Activated CD4-positive, CD25-positive, alpha-beta regulatory T cell treated with anti-CD3 and anti-CD28 coated beads, Interleukin-2, amount 50 U/mL, for 16 hours (primary cell): ENCODE results near the gene PTBP3.
"Not testable (repeated sequence)": the region's sequence is repeated elsewhere in the genome, so short reads cannot be mapped to it uniquely, and the experiment has no call there.

ENCODE experiments used
- DNase-seq: peaks from one replicate; pipeline ENCODE4 v3.0.0-alpha.2; 2020; ENCODE audit warnings: low read depth, low spot score

The PTBP3 gene

GRCh38 chr9:112271466-112272098 lies 61.8 kb downstream of the PTBP3 start:
- DNase-seq = no peak

DNA sequence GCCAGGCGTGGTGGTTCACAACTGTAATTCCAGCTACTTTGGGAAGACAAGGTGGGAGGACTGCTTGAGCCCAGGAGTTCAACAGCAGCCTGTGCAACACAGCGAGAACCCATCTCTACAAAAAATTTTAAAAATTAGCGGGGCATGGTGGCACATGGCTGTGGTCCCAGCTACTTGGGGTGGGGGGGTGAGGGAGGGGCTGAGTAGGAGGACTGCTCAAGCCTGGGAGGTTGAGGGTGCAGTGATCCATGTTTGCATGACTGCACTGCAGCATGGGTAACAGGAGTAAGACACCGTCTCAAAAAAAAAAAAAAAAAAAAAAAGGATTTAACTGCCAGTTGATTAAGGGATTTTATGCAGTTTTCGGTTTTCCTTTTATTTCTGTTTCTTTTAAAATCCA lies 65.0 kb downstream of the PTBP3 start:
- DNase-seq = no peak

DNA sequence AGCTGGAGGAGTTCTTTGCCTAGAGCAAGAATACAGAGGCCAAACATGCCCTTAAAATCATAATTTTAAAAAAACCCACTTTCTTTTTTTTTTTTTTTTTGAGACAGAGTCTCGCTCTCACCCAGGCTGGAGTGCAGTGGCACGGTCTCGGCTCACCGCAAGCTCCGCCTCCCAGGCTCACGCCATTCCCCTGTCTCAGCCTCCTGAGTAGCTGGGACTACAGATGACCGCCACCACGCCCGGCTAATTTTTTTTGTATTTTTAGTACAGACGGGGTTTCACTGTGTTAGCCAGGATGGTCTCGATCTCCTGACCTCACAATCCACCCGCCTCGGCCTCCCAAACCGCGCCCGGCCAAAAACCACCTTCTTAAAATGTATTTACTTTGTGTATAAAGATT lies 66.3 kb downstream of the PTBP3 start:
- not testable (repeated sequence) for DNase-seq

DNA sequence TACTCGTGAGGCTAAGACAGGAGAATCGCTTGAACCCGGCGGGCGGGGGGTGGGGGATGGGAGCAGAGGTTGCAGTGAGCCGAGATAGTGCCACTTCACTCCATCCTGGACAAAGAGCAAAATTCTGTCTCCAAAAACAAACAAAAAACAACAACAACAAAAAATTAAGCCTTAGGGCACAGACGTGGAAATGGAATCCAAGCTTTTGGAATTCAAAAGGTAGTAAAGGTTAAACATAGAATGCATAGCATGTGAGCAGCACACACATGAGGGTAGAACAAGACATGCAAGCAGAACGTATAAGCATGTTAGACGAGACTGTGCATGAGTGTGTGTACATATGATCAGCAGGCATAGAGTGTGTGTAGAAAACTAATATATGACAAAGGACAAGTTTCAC lies 68.0 kb downstream of the PTBP3 start:
- DNase-seq = no peak

DNA sequence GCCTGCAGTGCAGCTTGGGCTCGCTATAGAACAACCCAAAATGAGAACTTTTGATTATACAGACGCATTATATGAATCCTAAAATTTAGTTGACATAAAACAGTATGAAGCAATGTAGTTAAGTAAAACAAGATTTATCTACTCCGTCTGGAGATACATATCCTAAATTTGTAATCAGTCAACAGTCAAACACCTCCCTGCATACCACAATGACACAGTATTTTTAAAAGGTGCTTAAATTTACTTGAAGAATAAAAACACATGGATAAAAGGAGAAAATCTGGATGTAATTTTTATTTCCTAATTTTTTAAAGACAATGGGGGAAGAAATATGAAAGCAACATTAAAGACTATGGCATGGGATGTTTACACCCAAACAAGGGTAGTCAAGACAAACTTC lies 70.8 kb downstream of the PTBP3 start:
- no peak for DNase-seq

DNA sequence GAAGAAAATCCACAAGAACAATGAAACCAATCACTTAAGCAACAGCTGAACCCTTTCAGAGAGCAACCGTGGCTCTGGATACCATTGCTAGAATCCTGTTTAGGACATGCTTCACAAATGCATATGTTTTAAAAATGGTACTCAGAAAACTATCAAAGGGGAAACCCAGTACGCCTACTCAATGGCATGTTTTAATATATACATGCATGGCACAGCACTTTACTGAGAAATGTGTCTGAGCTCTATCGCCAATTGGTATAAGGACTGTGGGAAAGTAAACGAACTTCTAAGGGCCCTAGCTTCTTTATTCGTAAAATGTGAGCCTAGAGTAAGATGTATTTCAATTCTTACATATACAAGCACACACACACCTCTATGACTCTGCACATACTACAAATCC lies 72.3 kb downstream of the PTBP3 start:
- no peak for DNase-seq

GRCh38 chr9:112258106-112258505 lies 75.3 kb downstream of the PTBP3 start:
- DNase-seq = no peak

GRCh38 chr9:112252194-112252593 lies 81.2 kb downstream of the PTBP3 start:
- no peak for DNase-seq

- no peak for DNase-seq
Observed at GRCh38 chr9:112249277-112249676, 84.1 kb downstream of the PTBP3 start.

DNA sequence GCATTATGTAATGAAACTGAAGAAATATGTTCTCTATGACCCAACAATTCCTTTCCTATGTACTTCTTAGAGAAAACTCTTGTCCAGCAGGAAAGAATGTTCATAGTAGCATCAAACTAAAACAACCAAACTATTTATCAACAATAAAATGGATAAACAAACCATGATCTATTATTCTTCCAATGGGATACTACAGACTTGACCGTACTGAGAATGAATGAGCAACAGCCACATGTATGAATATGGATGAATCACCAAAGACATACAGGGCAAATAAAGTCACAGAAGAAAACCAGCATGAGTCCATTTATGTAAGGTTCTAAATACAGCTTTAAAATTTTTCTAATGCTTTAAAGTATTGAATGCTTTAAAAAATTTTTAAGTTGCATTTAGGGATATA lies 84.7 kb downstream of the PTBP3 start:
- DNase-seq = no peak

- DNase-seq = no peak
Observed at GRCh38 chr9:112247090-112247489, 86.3 kb downstream of the PTBP3 start.

DNA sequence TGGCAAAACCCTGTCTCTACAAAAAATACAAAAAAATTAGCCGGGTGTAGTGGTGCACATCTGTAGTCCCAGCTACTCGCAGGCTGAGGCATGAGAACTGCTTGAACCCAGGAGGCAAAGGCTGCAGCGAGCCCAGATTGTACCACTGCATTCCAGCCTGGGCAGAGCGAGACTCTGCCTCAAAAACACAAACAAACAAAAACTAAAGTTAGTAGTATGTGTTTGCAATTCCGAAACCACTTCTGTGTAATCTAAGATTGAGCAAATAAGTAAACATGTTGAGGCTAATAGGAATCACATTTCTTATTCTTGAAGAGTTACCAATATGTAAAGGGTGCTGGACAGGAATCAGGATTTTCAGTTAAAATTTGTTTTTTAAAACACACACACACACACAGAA lies 88.3 kb downstream of the PTBP3 start:
- no peak for DNase-seq

DNA sequence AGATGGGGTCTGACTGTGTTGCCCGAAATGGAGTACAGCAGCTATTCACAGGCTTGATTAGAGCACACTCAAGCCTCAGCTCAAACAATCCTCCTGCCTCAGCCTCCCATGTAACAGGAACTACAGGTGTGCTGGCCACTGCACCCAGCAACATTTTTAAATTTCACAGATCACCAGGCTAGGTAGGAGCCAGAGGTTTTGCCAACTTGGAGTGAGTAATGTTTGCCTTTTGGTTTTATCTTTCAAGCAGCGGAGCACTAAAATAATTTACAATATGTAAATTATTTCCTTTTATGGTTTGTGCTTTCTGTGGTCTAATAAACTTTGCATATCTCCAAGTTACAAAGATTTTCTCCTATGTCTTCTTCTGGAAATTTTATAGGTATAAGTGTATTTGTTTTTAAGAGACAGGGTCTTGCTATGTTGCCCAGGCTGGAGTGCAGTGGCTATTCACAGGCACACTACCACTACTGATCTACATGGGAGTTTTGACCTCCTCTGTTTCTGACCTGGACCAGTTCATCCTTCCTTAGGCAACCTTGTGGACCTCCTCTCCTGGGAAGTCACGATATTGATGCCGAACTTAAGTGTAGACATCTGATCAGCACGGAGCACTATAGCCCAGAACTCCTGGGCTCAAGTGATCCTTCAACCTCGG lies 91.1 kb downstream of the PTBP3 start:
- no peak for DNase-seq

DNA sequence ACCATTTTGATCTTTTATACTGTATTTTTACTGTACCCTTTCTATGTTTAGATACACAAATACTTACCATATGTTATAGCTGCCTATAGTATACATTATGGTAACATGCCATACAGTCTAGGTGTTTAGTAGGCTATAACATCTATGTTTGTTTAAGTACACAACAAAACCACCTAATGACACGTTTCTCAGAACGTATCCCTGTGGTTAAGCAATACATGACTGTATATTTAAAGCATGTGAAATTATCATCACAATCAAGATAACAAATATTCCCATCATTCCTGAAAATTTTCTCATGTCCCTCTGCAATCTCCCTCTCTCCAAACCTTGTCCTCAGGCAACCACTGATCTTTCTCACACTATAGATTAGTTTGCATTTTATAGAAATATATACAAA lies 91.9 kb downstream of the PTBP3 start:
- no peak for DNase-seq

GRCh38 chr9:112239708-112240107 lies 93.7 kb downstream of the PTBP3 start:
- no peak for DNase-seq

- DNase-seq = no peak
Observed at GRCh38 chr9:112239284-112239683, 94.1 kb downstream of the PTBP3 start.

DNA sequence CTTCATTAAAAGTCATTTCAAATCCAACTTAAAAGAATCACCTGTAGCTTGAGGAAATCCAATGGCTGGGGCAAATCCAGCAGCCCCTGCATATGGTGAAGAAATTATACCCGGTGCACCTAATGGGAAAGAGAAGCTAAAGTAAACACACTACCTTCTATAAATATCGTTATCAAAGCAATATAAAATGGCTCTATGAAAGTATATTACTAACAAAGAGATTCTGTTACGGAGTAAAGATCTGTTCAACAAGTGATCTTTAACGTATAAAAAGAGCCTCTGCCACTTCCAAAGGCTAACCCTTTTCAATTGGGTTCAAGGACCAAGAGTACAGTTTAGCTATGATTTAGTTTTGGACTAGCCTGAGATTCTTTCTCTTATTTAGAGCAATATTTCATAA lies 98.6 kb downstream of the PTBP3 start:
- no peak for DNase-seq

GRCh38 chr9:112233769-112234168 lies 99.7 kb downstream of the PTBP3 start:
- DNase-seq = no peak

GRCh38 chr9:112232233-112232632 lies 101.2 kb downstream of the PTBP3 start:
- DNase-seq = no peak

DNA sequence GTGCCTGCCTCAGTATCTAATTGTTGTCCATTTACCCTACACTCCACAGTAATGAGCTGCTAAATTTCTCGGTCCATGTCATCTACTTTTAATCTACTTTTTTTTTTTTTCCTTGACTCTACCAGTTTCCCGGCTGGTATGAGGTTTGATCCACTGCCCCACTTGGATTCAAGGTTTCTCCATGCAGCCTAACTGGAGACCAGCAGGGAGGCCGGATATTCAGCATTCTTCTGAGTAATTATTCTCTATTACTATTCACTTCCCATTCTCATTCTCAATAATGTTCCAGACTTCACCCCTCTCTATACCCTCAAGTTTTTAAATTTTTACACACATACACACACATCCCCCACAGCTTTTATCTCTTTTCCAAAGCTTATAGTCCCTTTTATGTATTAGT lies 107.3 kb downstream of the PTBP3 start:
- DNase-seq = no peak

- DNase-seq = no peak
Observed at GRCh38 chr9:112224401-112225289, 108.8 kb downstream of the PTBP3 start.

DNA sequence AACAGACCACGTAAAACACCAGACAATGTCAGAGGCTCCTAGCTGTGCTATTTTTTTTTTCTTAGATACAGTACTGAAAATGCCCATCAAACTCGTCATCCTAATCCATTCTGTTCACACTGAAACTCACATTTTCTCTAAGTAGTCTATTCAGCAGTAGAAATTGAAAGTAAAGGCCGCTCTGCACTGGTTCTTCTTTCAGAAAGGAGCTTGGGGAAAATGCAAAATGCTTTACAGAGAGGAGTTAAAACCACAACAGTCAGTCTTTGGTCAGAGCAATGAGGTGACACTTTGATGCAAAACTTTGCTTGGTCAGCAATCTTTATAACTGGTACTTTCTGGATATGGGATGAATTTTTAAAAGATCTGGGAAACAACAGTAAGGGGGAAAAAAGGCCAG lies 114.5 kb downstream of the PTBP3 start:
- no peak for DNase-seq

DNA sequence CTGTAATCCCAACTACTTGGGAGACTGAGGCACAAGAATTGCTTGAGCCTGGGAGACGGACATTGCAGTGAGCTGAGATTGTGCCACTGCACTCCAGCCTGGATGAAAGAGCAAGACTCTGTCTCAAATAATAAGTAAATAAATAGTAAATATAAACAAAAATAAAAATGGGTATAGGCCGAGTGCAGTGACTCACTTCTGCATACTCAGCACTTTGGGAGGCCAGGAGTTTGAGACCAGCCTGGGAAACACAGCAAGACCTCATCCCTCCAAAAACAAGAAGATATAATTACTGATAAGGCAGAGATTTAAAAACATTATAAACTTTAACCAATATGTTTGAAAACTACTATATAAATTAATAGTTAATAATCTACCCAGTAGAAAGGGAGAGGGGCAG lies 120.5 kb downstream of the PTBP3 start:
- DNase-seq = no peak
